NCI-H2171 (cell line): Measurements from ENCODE around the gene LRRK1.

ENCODE experiments used
- DNase-seq: peaks from one replicate; lab custom pipeline; 2025; lab: John Stamatoyannopoulos, UW

Gene LRRK1

GRCh38 chr15:101044625-101045235 is 125.6 kb downstream of the LRRK1 start:
- DNase-seq, result no peak

- DNase-seq, result no peak
Measured at GRCh38 chr15:101045236-101045646, 126.1 kb downstream of the LRRK1 start.

GRCh38 chr15:101045835-101046691 is 126.9 kb downstream of the LRRK1 start:
- DNase-seq, result no peak

- no peak for DNase-seq
Measured at GRCh38 chr15:101046826-101047225, 127.7 kb downstream of the LRRK1 start.

- no peak for DNase-seq
Measured at GRCh38 chr15:101047301-101047781, 128.2 kb downstream of the LRRK1 start.

GRCh38 chr15:101048176-101048575 is 129.0 kb downstream of the LRRK1 start:
- no peak for DNase-seq

GRCh38 chr15:101048581-101049030 is 129.4 kb downstream of the LRRK1 start:
- no peak for DNase-seq

- no peak for DNase-seq
Measured at GRCh38 chr15:101049282-101049681, 130.1 kb downstream of the LRRK1 start.

GRCh38 chr15:101049856-101050622 is 130.9 kb downstream of the LRRK1 start:
- no peak for DNase-seq

GRCh38 chr15:101050623-101051290 is 131.6 kb downstream of the LRRK1 start:
- DNase-seq, result no peak

- no peak for DNase-seq
Measured at GRCh38 chr15:101051291-101052030, 132.3 kb downstream of the LRRK1 start.

- no peak for DNase-seq
Measured at GRCh38 chr15:101052031-101052620, 133.0 kb downstream of the LRRK1 start.

- DNase-seq, result no peak
Measured at GRCh38 chr15:101052681-101053121, 133.5 kb downstream of the LRRK1 start.

- no peak for DNase-seq
Measured at GRCh38 chr15:101053261-101053660, 134.1 kb downstream of the LRRK1 start.

GRCh38 chr15:101054116-101054515 is 135.0 kb downstream of the LRRK1 start:
- DNase-seq, result no peak

GRCh38 chr15:101054991-101055390 is 135.8 kb downstream of the LRRK1 start:
- no peak for DNase-seq

GRCh38 chr15:101055411-101055810 is 136.3 kb downstream of the LRRK1 start:
- DNase-seq, result no peak

GRCh38 chr15:101056366-101057334 is 137.5 kb downstream of the LRRK1 start:
- DNase-seq, result no peak

GRCh38 chr15:101057841-101058407 is 138.8 kb downstream of the LRRK1 start:
- DNase-seq, result no peak
